OCI-LY3 (cell line): ENCODE data around the gene HM13.

Experiments used
- CTCF ChIP-seq: fragments of 200-600, 300-600 bp; sonication (generic); IDR thresholded peaks from 2 replicates; pipeline ENCODE4 v1.5.1; 2014; ENCODE audit warnings: antibody characterized with exemption, low read length, low read depth
- EZH2phosphoT487 ChIP-seq: fragments of 200-600 bp; shearing (Covaris generic); IDR thresholded peaks from 2 replicates; pipeline ENCODE4 v1.6.1; 2018; ENCODE audit warnings: antibody characterized with exemption, mixed run types, low read depth

GRCh38 chr20:31580706-31581105, 66.5 kb downstream of the HM13 start:
- no peak for TF ChIP-seq CTCF
- no peak for TF ChIP-seq EZH2phosphoT487
